Peyer's patch (tissue), 4 donors: Measurements from ENCODE around the gene NAP1L5.

Source experiments
- CTCF ChIP-seq, 6 experiments: fragments of 450-650 bp in 4 of 6; fragments of 200-600 bp in 2 of 6; sonication (generic) in 1 of 6; IDR thresholded peaks; one replicate each; pipeline ENCODE4 v1.5.1; 2017 to 2019; ENCODE audit warnings: antibody characterized with exemption in 6 of 6, mild to moderate bottlenecking in 3 of 6, moderate library complexity in 1 of 6
- POLR2A ChIP-seq, 2 donors: fragments of 450-650 bp; IDR thresholded peaks; one replicate each; pipeline ENCODE4 v1.5.1; 2017; ENCODE audit warnings: antibody characterized with exemption in 2 of 2, mild to moderate bottlenecking in 2 of 2, moderate library complexity in 2 of 2

GRCh38 chr4:88675543-88675942 is 22.1 kb downstream of the NAP1L5 start:
- no peak for TF ChIP-seq CTCF (IDR thresholded peaks at IDR 0.05)
- TF ChIP-seq POLR2A (IDR thresholded peaks at IDR 0.05) = no peak
